Measurements from ENCODE around the gene RIPOR3.
A peak's percentile ranks its signal among the peaks of the same experiment; 100 is the strongest.
"Not testable (repeated sequence)": the region's sequence is repeated elsewhere in the genome, so short reads cannot be mapped to it uniquely, and the experiment has no call there.

The RIPOR3 gene

GRCh38 chr20:50629670-50630045 lies 61.7 kb downstream of the RIPOR3 start:
- no peak for DNase-seq

DNA sequence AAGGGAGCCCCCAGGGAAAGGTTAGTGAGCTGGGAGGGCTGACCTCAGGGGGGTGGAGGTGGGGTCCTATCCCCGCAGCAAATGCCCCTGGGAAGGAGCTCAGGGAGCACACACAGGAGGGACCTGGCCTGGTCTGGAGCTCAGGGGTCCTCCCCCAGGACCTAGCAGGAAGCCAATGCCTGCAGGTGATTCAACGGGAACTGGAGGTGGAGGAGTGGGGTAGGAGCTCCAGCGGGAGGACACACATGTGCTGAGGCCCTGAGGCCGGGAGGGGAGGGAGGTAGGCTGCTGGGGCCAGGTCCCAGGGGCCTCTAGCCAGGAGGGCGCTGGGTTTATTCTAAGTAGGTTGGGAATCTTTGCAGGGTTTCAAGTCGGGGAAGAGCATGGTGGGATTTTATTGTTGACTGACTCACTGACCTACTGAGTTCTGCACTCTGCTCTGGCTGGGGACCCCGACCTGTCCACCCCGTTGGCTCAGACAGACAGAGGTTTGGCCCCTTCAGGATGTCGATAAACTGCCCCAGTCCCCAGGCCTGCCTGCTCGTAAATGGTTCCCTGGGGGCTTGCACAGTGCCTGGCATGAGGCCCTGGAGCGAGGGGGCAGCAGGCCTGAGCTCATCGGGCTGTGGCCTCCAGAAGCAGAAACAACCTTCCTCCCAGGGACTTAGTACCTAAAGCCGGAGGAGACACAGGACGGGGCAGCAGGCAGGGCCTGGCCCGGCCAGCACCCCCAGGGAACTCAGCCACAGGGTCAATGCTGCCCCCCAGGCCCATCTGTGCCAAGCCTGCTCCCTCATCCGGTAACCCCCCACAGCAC lies 62.3 kb downstream of the RIPOR3 start:
- DNase-seq = no peak

- DNase-seq = peak; percentile 6 to 36
Observed at GRCh38 chr20:50628332-50628731, 63.0 kb downstream of the RIPOR3 start.

DNA sequence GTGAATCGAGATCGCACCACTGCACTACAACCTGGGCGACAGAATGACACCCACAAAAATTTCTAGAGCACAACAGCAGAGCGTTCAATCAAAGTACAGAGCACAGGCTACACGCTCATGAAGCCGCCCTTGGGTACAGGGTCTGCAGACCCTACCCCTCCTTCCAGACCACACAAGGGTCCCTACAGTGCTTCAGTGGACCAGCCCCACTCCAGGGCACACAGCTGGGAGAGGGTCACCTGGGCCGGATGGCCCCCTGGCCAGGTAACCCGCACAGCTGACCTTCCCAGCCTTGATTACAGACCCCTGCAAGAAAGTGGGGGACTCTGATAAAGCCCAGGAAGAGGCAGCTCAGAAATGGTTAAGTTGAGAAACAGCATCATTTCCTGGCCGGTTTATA lies 63.6 kb downstream of the RIPOR3 start:
- DNase-seq = no peak

- peak in 1 of 2 experiments; percentile 9 for DNase-seq
Observed at GRCh38 chr20:50625986-50626677, 65.2 kb downstream of the RIPOR3 start.

- DNase-seq = peak; percentile 28 to 52
Observed at GRCh38 chr20:50624351-50625016, 66.9 kb downstream of the RIPOR3 start.

GRCh38 chr20:50621068-50621665 lies 70.2 kb downstream of the RIPOR3 start:
- DNase-seq = no peak

- not testable (repeated sequence) for DNase-seq
Observed at GRCh38 chr20:50620459-50620858, 70.9 kb downstream of the RIPOR3 start.

DNA sequence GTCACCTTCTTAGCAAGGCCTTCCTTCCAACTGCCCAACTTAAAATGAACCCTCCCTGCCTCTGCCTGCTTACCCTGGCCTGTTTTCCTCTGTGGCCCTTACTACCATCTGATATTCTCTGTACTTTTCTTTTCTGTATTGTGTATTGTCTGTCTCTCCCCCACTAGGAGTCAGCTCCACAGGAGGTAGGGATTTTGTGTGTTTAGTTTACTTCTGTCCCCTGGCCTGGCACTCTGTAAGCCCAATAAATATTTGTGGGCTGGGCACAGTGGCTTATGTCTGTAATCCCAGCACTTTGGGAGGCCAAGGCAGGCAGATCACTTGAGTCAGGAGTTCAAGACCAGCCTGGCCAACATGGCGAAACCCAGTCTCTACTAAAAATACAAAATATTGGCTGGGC lies 72.8 kb downstream of the RIPOR3 start:
- DNase-seq = no peak

- DNase-seq = no peak
Observed at GRCh38 chr20:50617022-50617421, 74.3 kb downstream of the RIPOR3 start.

DNA sequence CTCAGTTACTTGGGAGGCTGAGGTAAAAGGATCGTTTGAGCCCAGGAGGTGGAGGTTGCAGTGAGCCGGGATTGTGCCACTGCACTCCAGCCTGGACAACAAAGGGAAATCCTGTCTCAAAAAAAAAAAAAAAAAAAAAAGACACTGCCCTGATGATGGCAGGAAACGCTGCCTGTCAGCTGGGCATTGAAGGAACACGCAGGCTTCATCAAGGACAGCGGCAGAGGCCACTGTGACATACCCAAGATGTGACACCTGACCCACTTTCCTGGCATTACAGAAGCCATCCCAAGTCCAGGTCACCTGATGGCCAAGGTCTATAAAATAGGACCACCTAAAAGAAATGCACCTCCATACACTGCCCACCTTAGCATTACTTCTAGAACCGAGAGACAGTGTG lies 75.9 kb downstream of the RIPOR3 start:
- no peak for DNase-seq

- no peak for DNase-seq
Observed at GRCh38 chr20:50613438-50614169, 77.7 kb downstream of the RIPOR3 start.

DNA sequence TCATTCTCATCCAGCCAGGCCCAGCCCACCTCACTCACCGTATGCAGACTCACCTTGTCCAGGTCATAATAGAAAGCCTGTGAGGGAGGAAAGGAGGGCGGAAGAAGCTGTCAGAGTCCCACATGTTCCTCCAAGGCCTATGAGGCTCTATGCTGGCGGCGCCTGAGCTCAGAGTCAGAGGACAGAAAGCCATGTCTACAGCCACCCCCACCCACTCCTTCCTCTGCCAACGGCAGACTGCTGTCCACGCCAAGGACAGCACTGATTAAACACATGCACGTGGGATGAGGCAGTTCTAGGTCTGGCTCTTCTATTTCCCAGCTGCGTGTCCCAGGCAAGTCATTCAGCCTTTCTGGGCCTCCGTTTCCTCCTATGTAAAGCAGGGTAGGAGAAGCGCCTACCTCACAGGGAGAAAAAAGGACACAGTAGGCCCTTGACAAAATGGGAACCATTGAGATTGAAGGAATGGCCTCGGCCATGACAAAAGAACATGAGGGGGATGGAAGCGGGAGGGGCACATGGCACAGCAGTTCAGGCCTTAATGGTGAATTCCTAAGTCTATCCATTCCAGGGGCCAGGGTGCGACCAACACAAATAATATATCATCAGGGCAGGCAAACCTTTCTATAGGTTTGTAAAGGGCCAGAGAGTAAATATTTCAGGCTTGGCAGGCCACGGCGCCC lies 80.1 kb downstream of the RIPOR3 start:
- DNase-seq = no peak

DNA sequence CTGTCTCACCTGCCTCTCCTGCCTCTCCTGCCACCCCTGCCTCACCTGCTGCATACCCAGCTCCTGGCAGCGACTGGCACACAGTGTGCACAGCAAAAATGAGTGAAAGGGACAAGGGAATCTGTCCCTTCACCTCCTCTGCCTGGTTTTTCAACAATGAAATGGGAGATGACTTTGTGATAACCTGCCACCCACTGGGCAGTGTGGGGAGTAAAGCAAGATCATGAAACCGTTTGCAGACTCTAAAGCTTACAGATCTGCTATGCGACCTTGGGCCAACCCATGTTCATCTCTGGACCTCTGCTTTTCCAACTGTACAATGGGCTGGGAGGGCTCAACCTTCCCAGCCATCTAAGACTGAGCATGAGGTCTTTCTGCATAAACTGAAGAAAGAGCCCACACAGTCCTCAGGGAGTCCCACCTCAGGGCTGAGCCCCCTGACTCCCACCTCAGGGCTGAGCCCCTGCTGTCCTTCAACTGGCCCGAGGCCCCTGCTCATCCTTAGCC lies 81.1 kb downstream of the RIPOR3 start:
- no peak for DNase-seq

DNA sequence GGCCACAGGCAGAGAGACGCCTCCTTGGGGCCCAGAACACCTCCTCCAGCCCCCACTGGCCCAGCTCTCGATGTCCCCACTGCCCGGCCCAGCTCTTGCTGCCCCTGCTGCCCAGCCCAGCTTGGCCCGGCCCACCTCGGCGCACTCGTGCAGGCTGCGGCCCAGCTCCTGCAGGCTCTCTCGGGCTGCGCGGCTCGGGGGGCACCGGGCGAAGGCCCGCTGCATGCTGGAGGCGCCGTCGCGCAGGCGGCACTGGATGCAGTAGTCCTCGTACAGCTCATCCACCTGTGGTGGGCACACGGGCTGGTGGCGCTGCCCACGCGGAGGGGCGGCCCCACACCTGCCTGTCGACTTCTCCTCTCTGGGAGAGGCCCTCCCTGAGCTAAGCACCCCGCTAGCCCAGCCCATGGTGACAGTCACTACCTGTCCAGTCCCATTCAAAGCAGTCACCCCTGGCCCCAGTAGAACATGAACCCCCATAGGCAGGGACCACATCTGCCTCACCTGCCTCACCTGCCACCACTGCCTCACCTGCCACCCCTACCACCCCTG lies 81.8 kb downstream of the RIPOR3 start:
- DNase-seq = no peak

DNA sequence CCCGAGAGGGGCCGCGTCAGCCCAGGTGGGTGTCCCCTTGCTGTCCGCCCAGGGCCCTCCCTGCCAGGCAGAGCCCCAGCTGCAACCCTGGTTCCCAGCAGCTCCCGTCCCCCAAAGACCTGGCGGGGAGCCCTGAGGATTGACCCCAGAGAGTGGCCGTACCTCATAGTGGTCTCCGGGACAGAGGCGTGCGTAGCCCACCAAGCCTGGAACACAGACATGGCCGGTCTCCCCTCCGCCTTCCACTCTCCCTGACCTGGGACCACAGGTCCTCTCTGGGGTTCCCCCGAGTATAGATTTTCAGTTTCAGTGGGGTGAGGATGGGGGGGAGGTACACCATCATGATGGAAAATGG lies 82.6 kb downstream of the RIPOR3 start:
- no peak for DNase-seq

- no peak for DNase-seq
Observed at GRCh38 chr20:50607850-50608749, 83.2 kb downstream of the RIPOR3 start.

DNA sequence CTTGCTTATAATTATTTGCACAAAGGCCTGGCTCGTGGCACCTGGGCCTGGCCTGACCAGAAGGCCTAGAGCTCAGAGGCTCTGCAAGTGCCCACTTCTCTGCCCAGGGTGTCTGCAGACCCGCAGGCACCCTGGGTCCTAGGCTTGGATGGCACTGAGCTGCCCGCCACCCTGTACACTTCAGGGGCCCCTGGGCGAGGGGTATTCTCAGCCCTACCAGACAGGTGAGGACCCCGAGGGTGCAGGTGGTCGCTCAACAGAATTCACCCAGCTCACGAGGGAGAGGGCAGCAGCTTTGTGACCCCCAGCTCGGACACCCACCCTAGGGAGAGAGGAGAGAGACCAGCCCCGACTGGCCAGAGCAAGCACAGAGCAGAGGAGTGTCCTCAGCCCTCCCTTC lies 83.9 kb downstream of the RIPOR3 start:
- DNase-seq = no peak

- no peak for DNase-seq
Observed at GRCh38 chr20:50605136-50605535, 86.2 kb downstream of the RIPOR3 start.

GRCh38 chr20:50604451-50604850 lies 86.9 kb downstream of the RIPOR3 start:
- DNase-seq = no peak

Measured in NCI-H187 (cell line).